IMR-90 (cell line): Measurements from ENCODE around the gene FOXI1.

ENCODE experiments used
- BHLHE40 ChIP-seq: fragments of 150-350 bp; IDR thresholded peaks from 2 replicates; pipeline ENCODE4 v1.6.1; 2016; ENCODE audit warnings: mild to moderate bottlenecking, low read depth, low read length
- CHD1 ChIP-seq: IDR thresholded peaks from 2 replicates; pipeline ENCODE4 v1.6.1; 2012; ENCODE audit warnings: low read depth, low read length, improper control_type of control experiment
- MAFK ChIP-seq: IDR thresholded peaks from 2 replicates; pipeline ENCODE4 v1.6.1; 2012; ENCODE audit warnings: low read depth, low read length, improper control_type of control experiment
- MAZ ChIP-seq: IDR thresholded peaks from 2 replicates; pipeline ENCODE4 v1.6.1; 2012; ENCODE audit warnings: low read depth, mild to moderate bottlenecking, low read length, improper control_type of control experiment, moderate library complexity, borderline replicate concordance
- POLR2A ChIP-seq: IDR thresholded peaks from 2 replicates; pipeline ENCODE4 v1.6.1; 2012; ENCODE audit warnings: mild to moderate bottlenecking, low read depth, low read length
- RFX5 ChIP-seq: IDR thresholded peaks from 2 replicates; pipeline ENCODE4 v1.8.0; 2012; ENCODE audit warnings: low read depth, mild to moderate bottlenecking, low read length, moderate library complexity
- SMC3 ChIP-seq: fragments of 150-350 bp; IDR thresholded peaks from 2 replicates; pipeline ENCODE4 v1.6.1; 2016; ENCODE audit warnings: low read depth, mild to moderate bottlenecking, antibody characterized with exemption, low read length, moderate library complexity
- TF ChIP-seq, protein P1 (sequence below): conservative IDR thresholded peaks from 2 replicates; pipeline ENCODE4 v1.5.1; 2012; ENCODE audit warnings: mild to moderate bottlenecking, low read depth, low read length, improper control_type of control experiment
- TF ChIP-seq, protein P2 (sequence below): fragments of 150-350 bp; IDR thresholded peaks from 2 replicates; pipeline ENCODE4 v1.6.1; 2017; ENCODE audit warnings: mild to moderate bottlenecking, antibody characterized with exemption, low read length, low read depth

DNA sequence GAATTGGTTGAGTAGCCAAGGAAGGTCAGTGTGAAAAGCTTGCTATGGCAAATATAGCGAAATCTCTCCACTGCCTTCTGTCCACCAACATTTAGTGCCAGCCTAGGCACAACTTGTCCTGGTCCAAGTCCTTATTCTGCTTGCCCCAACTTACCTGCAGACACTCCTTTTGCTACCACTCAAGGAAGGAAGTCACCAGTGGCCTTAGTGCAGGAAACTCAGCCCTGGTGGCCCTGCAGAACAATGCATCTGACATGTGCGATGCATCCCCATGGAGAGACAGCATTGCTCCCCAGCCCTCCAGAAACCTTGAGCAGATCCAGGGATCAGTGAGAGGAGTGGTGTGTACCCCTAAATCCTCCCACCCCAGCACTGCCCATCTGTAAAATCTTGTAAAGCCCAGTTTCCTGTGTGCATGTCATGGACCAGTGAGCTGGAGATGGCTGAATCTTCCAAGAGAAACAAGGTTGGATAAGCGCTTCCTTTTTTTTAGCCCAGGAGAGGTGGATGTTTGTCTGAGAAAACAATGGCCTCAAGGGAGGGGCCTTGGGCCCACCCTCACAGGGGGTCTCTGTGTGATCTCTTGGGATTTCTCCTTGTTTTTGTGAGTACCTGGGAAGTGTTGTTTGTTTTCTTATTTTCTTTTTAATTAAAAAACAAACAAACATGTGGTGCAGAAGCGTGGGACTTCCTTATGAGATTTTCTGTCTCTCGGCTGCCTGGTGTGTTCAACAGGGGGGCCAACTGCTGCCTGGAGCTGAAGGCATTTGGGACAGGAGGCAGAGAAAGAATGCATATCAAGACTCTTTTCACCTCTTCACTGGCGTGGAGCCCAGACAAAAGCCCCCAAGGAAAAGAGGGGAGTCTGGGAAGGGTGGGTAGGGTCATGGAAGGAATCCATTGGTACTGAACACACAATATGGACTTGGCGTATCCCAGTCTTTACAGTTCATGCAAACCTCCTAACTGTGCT, 3.6 kb downstream of the FOXI1 start:
- TF ChIP-seq, protein P1, sequence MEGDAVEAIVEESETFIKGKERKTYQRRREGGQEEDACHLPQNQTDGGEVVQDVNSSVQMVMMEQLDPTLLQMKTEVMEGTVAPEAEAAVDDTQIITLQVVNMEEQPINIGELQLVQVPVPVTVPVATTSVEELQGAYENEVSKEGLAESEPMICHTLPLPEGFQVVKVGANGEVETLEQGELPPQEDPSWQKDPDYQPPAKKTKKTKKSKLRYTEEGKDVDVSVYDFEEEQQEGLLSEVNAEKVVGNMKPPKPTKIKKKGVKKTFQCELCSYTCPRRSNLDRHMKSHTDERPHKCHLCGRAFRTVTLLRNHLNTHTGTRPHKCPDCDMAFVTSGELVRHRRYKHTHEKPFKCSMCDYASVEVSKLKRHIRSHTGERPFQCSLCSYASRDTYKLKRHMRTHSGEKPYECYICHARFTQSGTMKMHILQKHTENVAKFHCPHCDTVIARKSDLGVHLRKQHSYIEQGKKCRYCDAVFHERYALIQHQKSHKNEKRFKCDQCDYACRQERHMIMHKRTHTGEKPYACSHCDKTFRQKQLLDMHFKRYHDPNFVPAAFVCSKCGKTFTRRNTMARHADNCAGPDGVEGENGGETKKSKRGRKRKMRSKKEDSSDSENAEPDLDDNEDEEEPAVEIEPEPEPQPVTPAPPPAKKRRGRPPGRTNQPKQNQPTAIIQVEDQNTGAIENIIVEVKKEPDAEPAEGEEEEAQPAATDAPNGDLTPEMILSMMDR, result no peak
- no peak for TF ChIP-seq MAFK
- TF ChIP-seq, protein P2, sequence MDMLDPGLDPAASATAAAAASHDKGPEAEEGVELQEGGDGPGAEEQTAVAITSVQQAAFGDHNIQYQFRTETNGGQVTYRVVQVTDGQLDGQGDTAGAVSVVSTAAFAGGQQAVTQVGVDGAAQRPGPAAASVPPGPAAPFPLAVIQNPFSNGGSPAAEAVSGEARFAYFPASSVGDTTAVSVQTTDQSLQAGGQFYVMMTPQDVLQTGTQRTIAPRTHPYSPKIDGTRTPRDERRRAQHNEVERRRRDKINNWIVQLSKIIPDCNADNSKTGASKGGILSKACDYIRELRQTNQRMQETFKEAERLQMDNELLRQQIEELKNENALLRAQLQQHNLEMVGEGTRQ, result no peak
- no peak for TF ChIP-seq POLR2A
- no peak for TF ChIP-seq SMC3
- no peak for TF ChIP-seq BHLHE40
- TF ChIP-seq CHD1, result no peak
- TF ChIP-seq RFX5, result no peak
- TF ChIP-seq MAZ, result no peak
